Activated CD4-positive, alpha-beta T cell treated with anti-CD3 and anti-CD28 coated beads for 4 hours (primary cell): ENCODE results near the gene COP1.

Experiments used
- DNase-seq, 2 donors: peaks; one replicate each; pipeline ENCODE4 v3.0.0-alpha.2; 2020

The COP1 gene

DNA sequence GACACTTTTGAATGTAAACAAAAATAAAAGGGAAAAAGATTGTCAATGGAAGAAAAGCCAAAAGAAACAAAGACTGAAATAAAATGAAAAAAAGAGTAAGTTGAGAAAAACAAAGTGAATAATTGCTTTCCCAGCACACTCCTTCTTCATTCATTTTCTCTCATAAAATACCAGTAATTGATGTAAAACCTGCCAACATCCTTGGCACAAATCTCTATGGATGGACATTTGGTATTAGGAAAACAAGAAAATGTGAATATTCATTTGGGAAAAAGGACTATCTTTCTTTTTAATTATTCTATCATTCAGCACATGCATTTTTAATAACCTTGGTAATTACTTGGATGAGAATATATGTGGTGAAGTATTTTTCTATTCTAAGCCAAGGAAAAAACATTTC, 259.3 kb downstream of the COP1 start:
- no peak for DNase-seq

DNA sequence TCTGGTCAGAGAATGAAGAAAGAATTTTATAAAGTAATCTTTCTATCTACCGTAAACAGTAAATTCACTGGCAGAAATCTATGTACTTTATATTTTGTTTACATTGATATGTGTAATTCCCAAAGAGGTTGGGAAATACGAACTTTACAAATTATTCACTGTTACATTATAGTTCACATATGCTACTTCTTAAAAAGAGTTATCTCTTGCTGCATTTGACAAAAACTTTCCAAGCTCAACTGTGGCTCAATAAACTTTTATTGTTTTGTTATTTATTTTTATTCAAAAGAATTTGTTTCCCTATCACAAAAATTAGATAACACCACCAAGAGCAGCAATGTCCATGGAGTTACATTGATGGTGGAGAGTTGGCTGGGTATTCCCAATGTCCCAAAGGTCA, 262.5 kb downstream of the COP1 start:
- no peak for DNase-seq

DNA sequence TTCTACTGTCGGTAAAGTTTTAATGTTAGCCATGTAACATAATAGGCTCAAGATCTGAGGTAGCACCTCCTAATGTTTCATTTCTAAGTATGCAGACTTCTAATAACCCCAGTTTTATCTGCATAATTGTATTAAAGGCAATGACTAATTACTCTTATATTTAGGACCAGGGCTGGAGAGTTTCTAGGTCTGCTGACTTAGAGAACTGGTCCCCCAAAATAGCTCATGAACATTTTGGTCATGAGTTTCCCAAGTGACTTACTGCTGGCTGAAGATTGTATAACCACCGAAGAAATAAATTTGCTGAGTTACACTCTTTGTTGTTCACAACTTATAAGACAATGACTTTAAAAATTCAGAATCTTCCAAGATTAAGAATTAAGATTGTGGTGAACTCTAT, 265.9 kb downstream of the COP1 start:
- no peak for DNase-seq

DNA sequence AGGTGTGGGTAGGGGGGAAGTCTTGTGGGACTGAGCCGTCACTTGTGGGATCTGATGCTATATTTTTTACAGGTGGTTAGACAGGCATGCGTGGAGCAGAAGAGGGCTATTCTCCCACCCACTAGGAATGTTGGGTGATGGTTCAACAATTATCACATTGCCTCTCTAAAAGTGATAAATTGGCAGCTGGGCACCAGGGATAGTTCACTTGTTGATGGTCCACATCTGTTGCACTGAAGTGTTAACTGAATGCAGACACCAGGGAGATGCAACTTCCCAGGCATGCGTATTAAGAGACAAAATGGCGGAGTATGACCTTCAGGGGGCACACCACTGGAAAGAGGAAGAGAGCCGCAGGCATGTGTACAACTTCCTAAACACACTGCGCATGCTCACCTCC, 270.4 kb downstream of the COP1 start:
- DNase-seq: no peak

DNA sequence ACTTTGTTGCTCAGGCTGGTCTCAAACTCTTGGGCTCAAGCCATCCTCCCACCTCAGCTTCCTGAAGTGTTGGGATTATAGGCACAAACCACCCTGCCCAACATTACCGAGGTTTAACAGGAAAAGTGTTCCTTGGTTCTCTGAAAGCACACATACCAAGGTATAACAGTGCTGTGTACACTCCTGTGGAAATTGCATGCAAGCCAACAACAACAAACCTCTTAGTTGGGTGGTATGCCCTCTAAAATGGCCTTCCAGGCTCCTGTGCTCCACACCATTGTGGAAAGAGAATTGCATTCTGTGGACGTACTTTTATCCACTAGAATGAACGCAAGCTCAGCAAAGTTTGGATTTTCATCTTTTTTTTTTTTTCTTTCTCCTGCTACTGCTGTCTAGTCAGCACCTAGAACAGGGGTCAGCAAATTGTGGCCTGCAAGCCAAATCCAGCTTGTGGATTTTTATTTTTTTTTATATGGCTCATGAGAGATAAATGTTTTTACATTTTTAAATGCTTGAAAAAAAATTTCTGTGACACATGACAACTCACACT, 271.4 kb downstream of the COP1 start:
- DNase-seq: no peak

DNA sequence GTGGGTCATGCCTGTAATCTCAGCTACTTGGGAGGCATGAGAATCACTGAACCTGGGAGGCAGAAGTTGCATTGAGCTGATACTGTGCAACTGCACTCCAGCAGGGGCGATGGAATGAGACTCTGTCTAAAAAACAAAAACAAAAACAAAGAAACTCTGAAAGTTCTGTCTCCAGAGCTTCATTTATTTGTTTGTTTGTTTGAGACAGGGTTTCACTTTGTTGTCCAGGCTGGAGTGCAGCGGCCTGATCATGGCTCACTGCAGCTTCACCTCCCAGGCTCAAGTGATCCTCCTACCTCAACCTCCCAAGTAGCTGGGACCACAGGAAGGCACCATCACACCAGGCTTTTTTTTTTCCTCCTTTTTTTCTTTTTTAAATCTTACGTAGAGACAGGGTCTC, 271.9 kb downstream of the COP1 start:
- no peak for DNase-seq

DNA sequence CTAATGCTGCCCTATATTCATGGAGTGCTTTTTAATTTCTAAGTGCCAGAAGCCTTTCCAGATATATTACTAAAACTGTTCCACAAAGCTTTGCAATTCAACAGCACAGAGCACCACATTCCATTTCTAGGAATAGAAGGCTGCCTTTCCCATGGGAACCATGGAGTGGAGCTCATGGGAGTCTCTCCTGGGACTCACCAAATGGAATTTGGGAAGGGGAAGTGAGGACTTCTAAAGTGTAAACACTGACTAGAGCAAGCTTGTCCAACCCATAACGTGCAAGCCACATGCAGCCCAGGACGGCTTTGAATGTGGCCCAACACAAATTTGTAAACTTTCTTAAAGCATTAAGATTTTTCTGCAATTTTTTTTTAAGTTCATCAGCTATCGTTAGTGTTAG, 273.3 kb downstream of the COP1 start:
- DNase-seq: no peak

DNA sequence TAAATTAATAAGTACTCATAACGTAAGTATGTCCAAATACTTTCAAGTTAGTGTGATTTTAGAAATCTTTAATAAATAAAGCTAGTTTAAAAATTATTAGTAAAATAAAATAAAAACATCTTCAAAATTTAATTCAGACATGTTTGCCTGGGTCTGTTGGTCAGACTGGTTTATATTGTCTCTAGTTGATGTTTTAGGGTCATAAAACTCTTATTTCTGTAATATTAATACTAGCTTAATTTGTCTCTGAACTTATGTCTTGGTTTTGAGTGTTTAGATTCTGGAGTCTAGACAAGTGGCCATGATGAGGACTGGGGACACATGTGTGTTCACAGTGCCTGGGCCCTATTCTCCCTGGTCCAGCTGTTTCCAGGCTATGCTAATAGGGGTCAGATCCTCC, 279.1 kb downstream of the COP1 start:
- no peak for DNase-seq

DNA sequence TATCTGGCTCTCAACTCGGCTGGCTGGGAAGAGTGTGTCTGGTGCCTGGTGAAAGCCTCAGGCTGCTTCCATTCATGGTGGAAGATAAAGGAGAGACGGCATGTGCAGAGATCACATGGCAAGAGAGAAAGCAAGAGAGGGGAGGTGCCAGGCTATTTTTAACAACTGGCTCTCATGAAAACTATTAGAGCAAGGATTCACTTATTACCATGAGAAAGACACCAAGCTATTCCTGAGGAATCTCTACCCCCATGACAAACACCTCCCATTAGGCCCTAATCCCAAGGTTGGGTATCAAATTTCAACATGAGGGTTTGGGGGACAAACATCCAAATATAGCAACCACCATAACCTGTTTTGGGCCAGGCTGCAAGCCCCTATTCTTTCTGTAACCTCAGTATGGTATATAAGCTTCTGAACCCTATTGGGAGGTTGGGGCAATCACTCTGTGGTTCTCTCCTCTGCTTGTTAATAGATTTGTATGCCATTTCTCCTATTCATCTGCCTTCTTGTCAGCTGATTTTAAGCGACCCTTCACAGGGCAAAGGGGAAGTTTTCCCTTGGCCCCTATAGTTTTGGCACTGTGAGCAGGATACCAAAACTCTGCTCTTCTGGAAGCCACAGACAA, 284.7 kb downstream of the COP1 start:
- no peak for DNase-seq

DNA sequence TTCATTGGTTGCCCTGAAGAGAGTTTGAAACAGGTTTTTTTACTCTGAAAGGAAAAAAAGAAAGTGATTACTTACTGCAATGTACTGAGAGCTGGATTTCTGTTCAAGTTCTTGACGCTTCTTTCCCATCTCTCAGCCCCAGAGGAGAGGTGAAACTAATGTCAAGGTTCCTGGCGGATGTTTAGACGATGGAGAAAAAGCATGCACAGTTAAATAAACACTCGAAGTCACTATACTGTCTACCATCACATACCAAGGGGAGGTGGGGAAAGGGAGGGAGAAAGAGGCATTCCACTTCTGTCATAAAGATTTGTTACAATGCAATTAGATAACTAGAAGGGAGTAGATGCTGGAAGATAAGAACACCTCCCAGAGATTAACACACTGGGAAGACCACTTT, 286.7 kb downstream of the COP1 start:
- no peak for DNase-seq

DNA sequence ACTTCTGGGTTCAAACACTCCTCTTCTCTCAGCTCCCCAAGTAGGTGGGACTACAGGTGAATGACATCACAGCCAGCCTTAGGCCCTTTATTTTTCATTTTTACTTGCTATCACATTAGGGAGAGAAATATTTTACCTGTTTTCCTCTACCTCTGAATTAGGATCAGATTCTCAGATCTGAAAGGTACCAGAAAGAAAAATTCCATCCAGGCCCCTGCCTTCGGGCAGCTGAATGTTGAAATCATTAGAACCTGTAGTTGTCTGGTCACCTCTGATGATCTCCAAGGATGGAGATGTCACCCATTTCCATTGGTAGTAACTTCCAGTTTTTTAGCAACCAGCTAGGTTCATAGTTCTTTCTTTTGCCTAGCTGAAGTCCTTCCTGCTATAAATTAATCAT, 288.1 kb downstream of the COP1 start:
- DNase-seq: no peak

DNA sequence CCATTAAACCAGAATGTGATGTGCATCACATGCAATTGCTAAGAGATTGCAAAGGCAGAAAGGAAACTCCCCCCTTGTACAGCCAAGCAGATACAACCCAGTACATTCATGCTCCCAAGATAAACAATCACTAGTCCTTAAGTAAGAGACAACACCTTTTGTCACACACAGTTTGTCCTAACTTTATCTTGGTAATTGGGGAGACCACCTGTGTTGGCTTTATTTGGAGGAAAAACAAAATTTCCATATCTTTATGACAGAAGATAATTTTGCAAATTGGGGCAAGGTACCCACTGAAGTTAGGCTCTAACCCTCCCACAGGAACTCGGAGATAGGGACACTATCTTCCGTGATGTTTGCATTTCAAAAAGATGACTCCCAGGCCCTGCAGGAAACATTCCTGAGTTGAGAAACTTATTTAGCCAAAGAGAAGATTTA, 288.7 kb downstream of the COP1 start:
- no peak for DNase-seq

DNA sequence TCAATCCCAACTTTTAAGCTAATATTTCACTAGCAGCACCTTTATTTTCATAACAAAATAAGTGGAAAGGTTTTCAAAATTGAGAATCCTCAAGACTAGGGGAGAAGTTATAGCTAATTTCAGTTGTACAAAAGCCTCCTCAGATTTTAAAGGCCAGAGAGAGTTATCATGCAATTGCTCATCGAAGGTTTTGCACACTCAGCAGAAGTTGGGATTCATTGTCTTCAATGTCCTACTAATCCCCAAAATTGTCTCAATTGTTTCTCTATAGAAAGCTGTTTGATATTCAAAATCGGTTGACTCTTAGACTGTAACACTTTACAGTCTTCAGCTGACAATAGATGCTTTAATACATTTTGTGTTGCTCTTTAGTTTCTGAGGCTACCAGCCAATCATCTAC, 293.0 kb downstream of the COP1 start:
- DNase-seq: no peak

DNA sequence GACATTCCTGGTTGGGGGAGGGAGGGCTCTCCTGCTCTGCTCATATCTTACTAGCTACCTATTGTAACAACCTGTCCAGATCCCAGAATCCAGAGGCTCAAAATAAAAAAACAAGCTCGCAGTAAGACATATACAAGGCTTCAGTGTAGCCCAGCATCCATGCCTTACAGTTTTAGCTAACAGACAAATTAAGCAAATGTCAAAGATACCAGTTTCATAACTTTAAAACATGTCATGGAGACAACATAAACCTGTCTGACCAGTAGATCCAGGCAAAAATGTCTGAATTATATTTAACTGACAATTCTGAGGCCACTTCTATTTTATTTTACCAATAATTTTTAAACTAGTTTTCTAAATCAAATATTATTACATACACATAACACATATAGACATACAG, 295.9 kb downstream of the COP1 start:
- DNase-seq: no peak

DNA sequence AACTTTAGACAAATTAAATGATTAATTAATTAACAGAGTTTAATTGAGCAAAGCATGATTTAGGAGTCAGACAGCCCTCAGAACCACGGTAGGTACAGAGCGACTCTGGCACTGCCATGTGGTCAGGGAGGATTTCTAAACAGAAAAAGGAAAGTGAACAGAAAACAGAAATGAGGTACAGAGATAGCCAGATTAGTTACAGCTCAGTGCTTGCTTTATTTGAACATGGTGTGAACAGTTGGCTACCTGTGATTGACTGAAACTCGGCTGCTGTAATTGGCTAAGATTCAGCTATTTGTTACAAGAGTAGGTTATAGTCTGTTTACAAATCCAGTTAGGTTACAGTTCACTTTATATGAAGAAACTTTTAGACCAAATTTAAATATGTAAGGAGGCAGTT, 300.7 kb downstream of the COP1 start:
- DNase-seq: no peak

DNA sequence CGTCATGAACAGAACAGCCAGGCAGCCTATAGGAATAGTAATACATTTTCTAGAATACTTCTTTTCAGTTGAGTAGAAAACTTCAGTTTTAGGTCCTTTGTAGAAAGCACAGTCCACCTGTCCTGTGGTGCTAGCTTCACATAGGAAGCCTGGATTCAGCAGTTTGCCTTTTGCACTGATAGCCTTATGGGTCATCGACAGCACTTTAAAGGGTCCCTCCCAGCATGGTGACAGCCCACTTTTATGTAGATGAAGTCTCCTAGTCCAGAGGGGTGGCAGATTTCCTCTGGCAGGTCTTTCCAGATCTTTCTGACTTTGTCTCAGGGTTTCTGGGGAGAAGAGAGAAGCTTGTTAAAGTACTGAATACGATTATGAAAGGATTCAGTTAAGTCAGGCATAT, 302.3 kb downstream of the COP1 start:
- no peak for DNase-seq

DNA sequence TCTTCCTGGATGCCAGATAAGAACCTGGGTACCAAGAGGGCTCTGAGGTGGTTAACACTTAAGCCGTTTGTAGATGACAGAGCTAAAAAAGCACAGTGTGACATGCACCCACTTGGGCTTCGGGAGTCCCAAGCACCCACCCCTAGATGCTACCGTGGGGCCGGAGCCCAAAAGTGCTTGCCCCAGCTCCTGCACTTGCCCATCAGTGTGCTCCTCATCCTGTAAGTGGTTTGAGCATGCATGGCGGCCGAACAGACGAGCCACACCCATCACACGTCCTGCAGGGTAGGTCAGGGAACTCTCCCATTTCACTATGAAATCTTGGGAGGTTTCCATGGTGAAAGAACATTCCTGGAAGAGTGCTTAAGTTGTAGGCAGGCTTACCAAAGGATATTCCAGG, 304.8 kb downstream of the COP1 start:
- no peak for DNase-seq

DNA sequence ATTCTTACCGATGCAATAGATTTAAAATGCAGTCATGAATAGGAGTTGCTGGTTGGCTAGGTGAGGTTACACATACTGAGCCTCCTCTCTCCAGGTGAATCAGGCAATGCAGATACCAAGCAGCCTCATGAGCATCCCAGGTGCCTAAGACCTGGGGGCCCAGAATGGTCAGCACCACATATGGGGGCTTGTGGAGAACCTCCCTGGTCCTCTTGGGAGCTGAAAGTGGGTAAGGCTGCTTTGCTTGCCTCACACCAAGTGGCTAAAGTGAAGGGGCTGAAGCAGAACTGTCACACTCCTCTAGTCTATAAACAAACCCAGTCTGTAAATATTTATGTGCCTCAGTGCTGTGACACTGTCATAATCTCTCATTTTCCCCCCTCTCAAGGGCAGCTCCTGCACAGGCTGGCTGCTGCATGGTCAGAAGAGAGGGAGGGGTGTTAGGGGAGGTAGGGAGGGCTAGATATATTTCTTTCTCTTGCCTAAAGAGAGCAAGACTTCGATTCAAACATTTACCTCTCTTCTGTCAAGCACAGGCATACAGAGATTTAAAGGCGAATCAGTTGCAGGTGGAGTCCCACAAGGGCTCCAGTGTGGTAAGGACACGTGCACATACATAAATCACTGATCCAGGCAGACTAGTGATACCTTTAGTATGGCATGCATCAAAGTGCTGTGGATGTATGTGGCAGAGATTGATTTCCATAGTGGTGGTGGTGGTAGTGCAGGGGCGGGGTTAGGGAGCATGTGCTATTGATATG, 305.8 kb downstream of the COP1 start:
- DNase-seq: no peak

DNA sequence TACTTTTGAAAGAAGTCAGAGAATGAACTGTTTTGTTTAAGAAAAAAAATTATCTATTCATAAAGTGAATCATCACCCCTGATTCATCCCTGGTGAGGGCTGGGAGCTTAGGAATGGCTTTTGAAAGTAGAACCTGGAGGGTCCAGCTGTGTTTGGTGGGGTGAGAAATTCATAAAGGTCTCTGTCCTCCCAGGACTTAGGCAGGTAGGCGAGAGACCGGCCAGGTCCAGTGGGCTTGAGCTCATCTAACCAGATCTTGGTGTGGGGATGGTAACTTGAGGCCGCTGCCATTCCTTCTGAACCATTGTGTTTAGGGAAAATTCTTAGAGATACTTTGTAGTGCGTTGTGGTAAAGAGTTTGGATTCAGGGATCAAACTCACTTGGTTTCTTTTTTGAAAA, 306.9 kb downstream of the COP1 start:
- DNase-seq: no peak

DNA sequence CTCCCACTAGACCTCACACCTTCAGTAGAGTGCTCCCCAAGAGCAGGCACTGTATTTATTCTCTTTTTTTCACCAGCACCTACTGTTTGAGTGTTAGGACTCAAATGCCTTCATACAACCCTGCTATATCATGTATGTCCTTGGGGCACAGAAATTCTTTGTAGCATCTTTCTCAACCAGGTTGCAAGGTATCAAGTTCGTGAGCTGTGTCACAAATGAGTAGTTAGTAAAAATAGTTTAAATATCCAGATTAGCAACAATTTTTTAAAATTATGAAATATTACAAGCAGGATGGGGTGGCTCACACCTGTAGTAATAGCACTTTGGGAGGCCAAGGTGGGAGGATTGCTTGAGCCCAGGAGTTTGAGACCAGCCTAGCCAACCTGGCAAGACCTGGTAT, 311.1 kb downstream of the COP1 start:
- DNase-seq: no peak
